ENCODE measurements around the gene PRKCE.

The PRKCE gene

GRCh38 chr2:45651415-45652089, at the start of gene PRKCE:
PRKCE (plus strand) TSS chr2:45651675.
- no peak for TF ChIP-seq CTCF (IDR thresholded peaks at IDR 0.05; ENCODE audit: insufficient read depth, missing control alignments)
- FAIRE-seq, result no peak
- DNase-seq (ENCODE audit: insufficient read length, low spot score), result no peak

- no peak for FAIRE-seq
These were observed 48.9 kb upstream of the PRKCE start for GRCh38 chr2:45602624-45603023.

GRCh38 chr2:45605116-45605515, 46.4 kb upstream of the PRKCE start:
- no peak for TF ChIP-seq CTCF (IDR thresholded peaks at IDR 0.05; ENCODE audit: insufficient read depth, missing control alignments)
- no peak for FAIRE-seq

More at GRCh38 chr2:45602624-45603023, 48.9 kb upstream of the PRKCE start:
- TF ChIP-seq CTCF (IDR thresholded peaks at IDR 0.05; ENCODE audit: insufficient read depth, missing control alignments), result no peak
- DNase-seq (ENCODE audit: insufficient read length, low spot score), result no peak

GRCh38 chr2:45606796-45607195, 44.7 kb upstream of the PRKCE start:
- FAIRE-seq (no peak), DNase-seq (ENCODE audit: insufficient read length, low spot score) (no peak)
- TF ChIP-seq CTCF (IDR thresholded peaks at IDR 0.05; ENCODE audit: insufficient read depth, missing control alignments), result no peak

More at GRCh38 chr2:45605116-45605515, 46.4 kb upstream of the PRKCE start:
- DNase-seq (ENCODE audit: insufficient read length, low spot score), result no peak

- peak; percentile 43 for TF ChIP-seq CTCF (IDR thresholded peaks at IDR 0.05; ENCODE audit: insufficient read depth, missing control alignments)
- no peak for DNase-seq (ENCODE audit: insufficient read length, low spot score)
- FAIRE-seq, result no peak
These were observed 43.8 kb upstream of the PRKCE start for GRCh38 chr2:45607701-45608100.

- FAIRE-seq, result no peak
- TF ChIP-seq CTCF (IDR thresholded peaks at IDR 0.05; ENCODE audit: insufficient read depth, missing control alignments), result peak; percentile 51
These were observed 41.0 kb upstream of the PRKCE start for GRCh38 chr2:45610281-45611019.

More at GRCh38 chr2:45610281-45611019, 41.0 kb upstream of the PRKCE start:
- DNase-seq (ENCODE audit: insufficient read length, low spot score), result peak; percentile 33

Data from D721Med (cell line).